B cell (primary cell): ENCODE data around the gene PPFIA1. TPM values are rescaled to one million over a fixed set of nuclear protein-coding genes. Genes with fewer than 3 reads are reported as not detected.

Experiments
- ATAC-seq: fragments of 200-7000 bp; cut with Tn5 transposase; one replicate; pipeline ENCODE4 v1.10.0; 2021; ENCODE audit warnings: low read depth, mild to moderate bottlenecking, moderate number of reproducible peaks, moderate library complexity
- CTCF ChIA-PET: fragments of 350-600 bp; sonication (Branson Sonifier 250); formaldehyde crosslinking; loops from one replicate; lab custom pipeline; 2021; ENCODE audit warnings: antibody characterized with exemption, inconsistent platforms; lab: Charles Lee
- POLR2A ChIA-PET: fragments of 350-600 bp; sonication (Branson Sonifier 250); formaldehyde crosslinking; loops from one replicate; lab custom pipeline; 2021; ENCODE audit warnings: antibody characterized with exemption; lab: Charles Lee
- DNase-seq: peaks from one replicate; pipeline ENCODE4 v3.0.0; 2013
- H2AFZ ChIP-seq: 2 replicates; pipeline ENCODE4 v1.6.1; 2012; ENCODE audit warnings: mild to moderate bottlenecking, low read depth, low read length; ENCODE audit not compliant: insufficient read depth, poor library complexity, severe bottlenecking
- H3K27ac ChIP-seq, 2 donors: 1 replicate in 1 of 2; 2 replicates in 1 of 2; pipeline ENCODE4 v1.5.1; 2012 to 2013; ENCODE audit warnings: low read length in 2 of 2, mild to moderate bottlenecking in 2 of 2, moderate library complexity in 1 of 2
- H3K27me3 ChIP-seq, 4 experiments: fragments of 200-600 bp in 1 of 4; sonication (generic) in 1 of 4; replicated peaks in 1 of 4; 1 replicate in 2 of 4; 2 replicates in 2 of 4; pipeline versions ENCODE4 v1.6.1 to v1.7.0; 2013 to 2016; ENCODE audit warnings: low read length in 3 of 4, mild to moderate bottlenecking in 2 of 4, mixed read lengths in 1 of 4, moderate library complexity in 1 of 4; ENCODE audit not compliant: insufficient read depth in 4 of 4, control insufficient read depth in 3 of 4; ENCODE audit errors: control extremely low read depth in 1 of 4
- H3K36me3 ChIP-seq, 2 experiments: replicated peaks in 1 of 2; 1 replicate in 1 of 2; 2 replicates in 1 of 2; pipeline versions ENCODE4 v1.6.1 to v1.7.1; 2013; ENCODE audit warnings: low read length in 1 of 2; ENCODE audit not compliant: insufficient read depth in 2 of 2, control insufficient read depth in 1 of 2; ENCODE audit errors: control extremely low read depth in 1 of 2, extremely low read depth in 1 of 2
- H3K4me1 ChIP-seq, 2 donors: fragments of 200-600 bp in 1 of 2; sonication (generic) in 1 of 2; 1 replicate in 1 of 2; 2 replicates in 1 of 2; pipeline versions ENCODE4 v1.5.1 to v1.6.1; 2013 to 2017; ENCODE audit warnings: low read length in 2 of 2; ENCODE audit not compliant: control insufficient read depth in 2 of 2, insufficient read depth in 2 of 2
- H3K4me2 ChIP-seq: replicated peaks from 2 replicates; pipeline ENCODE3; 2012; ENCODE audit warnings: mild to moderate bottlenecking, low read depth, low read length; ENCODE audit not compliant: poor library complexity, severe bottlenecking
- H3K4me3 ChIP-seq, 5 experiments: fragments of 200-600 bp in 1 of 5; sonication (generic) in 1 of 5; 1 replicate in 3 of 5; 2 replicates in 2 of 5; pipeline versions ENCODE4 v1.5.1 to v1.7.0; 2011 to 2016; ENCODE audit warnings: low read length in 4 of 5, mild to moderate bottlenecking in 4 of 5, low read depth in 2 of 5, control low read depth in 1 of 5, moderate library complexity in 1 of 5; ENCODE audit not compliant: insufficient read depth in 1 of 5; ENCODE audit errors: control extremely low read depth in 1 of 5, extremely low read depth in 1 of 5
- H3K79me2 ChIP-seq: fragments of 200-600 bp; sonication (generic); one replicate; pipeline ENCODE4 v1.6.0; 2016; ENCODE audit warnings: low read length; ENCODE audit not compliant: control insufficient read depth, insufficient read depth
- H3K9ac ChIP-seq: fragments of 200-600 bp; sonication (generic); 2 replicates; pipeline ENCODE4 v1.6.1; 2017; ENCODE audit warnings: mild to moderate bottlenecking, low read length, moderate library complexity
- H3K9me3 ChIP-seq, 3 donors: one replicate each; pipeline versions ENCODE4 v1.6.1 to v1.7.1; 2013; ENCODE audit warnings: low read length in 2 of 3; ENCODE audit not compliant: control insufficient read depth in 2 of 3, insufficient read depth in 1 of 3; ENCODE audit errors: control extremely low read depth in 1 of 3
- H4K20me1 ChIP-seq: 2 replicates; pipeline ENCODE4 v1.6.0; 2012; ENCODE audit warnings: mild to moderate bottlenecking, low read length; ENCODE audit not compliant: insufficient read depth, control insufficient read depth, poor library complexity, severe bottlenecking
- H3K27ac Mint-ChIP-seq: one replicate; pipeline ENCODE4 v1.8.0; 2021; ENCODE audit warnings: mixed read lengths
- H3K27me3 Mint-ChIP-seq: one replicate; pipeline ENCODE4 v1.8.0; 2021; ENCODE audit warnings: mixed read lengths
- H3K4me1 Mint-ChIP-seq: one replicate; pipeline ENCODE4 v1.8.0; 2021; ENCODE audit warnings: mixed read lengths
- H3K4me3 Mint-ChIP-seq: one replicate; pipeline ENCODE4 v1.8.0; 2021; ENCODE audit warnings: mixed read lengths
- H3K9me3 Mint-ChIP-seq: one replicate; pipeline ENCODE4 v1.8.0; 2022; ENCODE audit warnings: mixed read lengths; ENCODE audit not compliant: insufficient read depth
- CTCF ChIP-seq: fragments of 200-600 bp; IDR thresholded peaks from one replicate; pipeline ENCODE4 v1.8.0; 2022; ENCODE audit warnings: antibody characterized with exemption, mild to moderate bottlenecking
- EZH2 ChIP-seq: IDR thresholded peaks from 2 replicates; pipeline ENCODE4 v1.6.1; 2012; ENCODE audit warnings: borderline replicate concordance, low read depth, mild to moderate bottlenecking, moderate library complexity, low read length; ENCODE audit not compliant: insufficient read depth, poor library complexity, severe bottlenecking
- WGBS: methylation state at CpG from one replicate; pipeline ENCODE4 v1.1.5; 2013; ENCODE audit warnings: missing lambda C conversion rate; ENCODE audit not compliant: insufficient coverage; 5-methylcytosine and 5-hydroxymethylcytosine counted together
- intact Hi-C: fragments of 100-400 bp; cut with micrococcal nuclease; formaldehyde crosslinking; loops from one replicate; pipeline ENCODE4 v1.10.0; 2022
- polyA plus RNA-seq: library from polyadenylated mRNA; depleted of rRNA; stranded (reverse); fragments of >200 nt; gene quantifications from 2 replicates; pipeline ENCODE4 v1.2.3, GENCODE V29; 2012
- total RNA-seq, 2 donors: library from RNA; stranded (reverse); fragments of 120-200 nt in 1 of 2; gene quantifications; 1 replicate in 1 of 2; 2 replicates in 1 of 2; pipeline versions ENCODE4 v1.2.3 to v1.2.4, GENCODE V29; 2013 to 2022

The PPFIA1 gene
- total and polyA plus RNA-seq, 2 donors (not counting 1 experiment from before 2014, with no cell fraction given), result 21.8 to 70.4 TPM

DNA sequence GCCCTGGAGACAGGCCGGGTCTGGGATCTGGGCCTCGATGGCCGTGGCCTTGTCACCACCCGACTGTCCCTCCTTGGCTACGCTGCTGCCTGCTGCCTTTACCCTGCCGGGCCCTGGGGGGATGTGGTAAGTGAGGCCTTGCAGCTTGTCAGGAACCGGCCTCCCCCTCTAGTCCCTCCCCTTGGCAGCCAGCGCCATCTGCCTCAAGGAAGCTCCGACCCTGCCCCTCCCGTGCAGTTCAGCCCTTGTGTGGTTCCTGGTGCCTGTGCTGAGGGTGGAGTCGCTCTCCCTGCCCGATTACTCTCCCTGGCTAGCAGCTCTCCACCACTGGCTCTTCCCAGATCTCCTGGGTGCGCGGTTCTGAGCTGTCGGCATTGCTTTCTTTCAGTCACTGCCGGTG, 161.6 kb downstream of the PPFIA1 start:
- intact Hi-C loops, result no loop called here
- no peak overlapping the region for H3K4me3 ChIP-seq
- Mint-ChIP-seq H3K27ac (no peak overlapping the region), H3K4me3 (no peak overlapping the region), H3K9me3 (no peaks in the 10 kb centered on the region), H3K4me1 (peaks cover 17% of the 10 kb centered on the region), H3K27me3 (peaks cover 38% of the 10 kb centered on the region)
- H3K79me2 ChIP-seq, result no peaks in the 10 kb centered on the region
- H3K36me3 ChIP-seq, result no peaks in the 10 kb centered on the region
- no peaks in the 10 kb centered on the region for H4K20me1 ChIP-seq
- CTCF ChIA-PET, result no interaction called here
- ATAC-seq (no peak), DNase-seq (no peak)
- H3K4me1 ChIP-seq, result peaks cover 7 to 9% of the 10 kb centered on the region in 2 donors
- H3K9me3 ChIP-seq, result peaks cover 0 to 3% (median 0%) of the 10 kb centered on the region in 3 donors
- TF ChIP-seq CTCF (no peak), EZH2 (no peak)
- no peak overlapping the region for H3K9ac ChIP-seq
- H3K27ac ChIP-seq, result no peak overlapping the region
- 41% methylated on average over 14 of the region's 16 CpGs for WGBS
- H2AFZ ChIP-seq, result no peak overlapping the region
- POLR2A ChIA-PET, result no interaction called here
- H3K27me3 ChIP-seq, result peaks cover 0 to 26% (median 0%) of the 10 kb centered on the region in 4 experiments
- no peak overlapping the region for H3K4me2 ChIP-seq

DNA sequence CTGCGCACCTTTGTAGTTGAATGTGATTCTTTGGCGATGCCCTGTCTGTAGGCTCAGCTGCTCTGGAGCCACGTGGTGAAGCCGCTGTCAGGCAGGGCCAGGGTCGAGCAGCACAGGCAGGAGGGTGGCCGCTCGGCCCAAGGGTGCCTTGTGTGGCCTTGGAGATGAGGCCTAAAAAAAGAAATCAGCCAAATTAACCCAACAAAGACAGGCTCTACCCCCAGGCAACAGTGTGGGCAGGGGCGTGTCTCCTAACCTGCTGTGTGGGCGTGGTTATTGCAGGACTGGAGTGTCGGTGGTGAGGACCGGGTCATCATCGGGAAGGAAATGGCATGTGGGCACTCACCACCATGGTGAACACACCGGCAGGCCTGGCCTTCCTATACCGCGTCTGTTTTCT, 162.1 kb downstream of the PPFIA1 start:
- H4K20me1 ChIP-seq, result no peaks in the 10 kb centered on the region
- no peaks in the 10 kb centered on the region for H3K36me3 ChIP-seq
- peaks cover 0 to 9% (median 0%) of the 10 kb centered on the region in 3 donors for H3K9me3 ChIP-seq
- H3K27ac ChIP-seq, result no peak overlapping the region
- no peak for TF ChIP-seq EZH2
- TF ChIP-seq CTCF, result no peak
- DNase-seq (no peak), ATAC-seq (no peak)
- intact Hi-C loops, result no loop called here
- WGBS, result 88% methylated on average over 13 of the region's 15 CpGs
- H3K9me3 Mint-ChIP-seq, result no peaks in the 10 kb centered on the region
- H3K9ac ChIP-seq, result no peak overlapping the region
- no peak overlapping the region for H2AFZ ChIP-seq
- CTCF ChIA-PET, result interaction anchor here (0.6 kb wide), 1 partner anchor 19 kb away, joined by 3 read pairs; no protein-coding TSS in a partner anchor
- peaks cover 36% of the 10 kb centered on the region for H3K27me3 Mint-ChIP-seq
- no peak overlapping the region for H3K4me2 ChIP-seq
- peaks cover 0 to 26% (median 0%) of the 10 kb centered on the region in 4 experiments for H3K27me3 ChIP-seq
- H3K27ac Mint-ChIP-seq, result no peak overlapping the region
- peaks cover 23% of the 10 kb centered on the region for H3K4me1 Mint-ChIP-seq
- no peaks in the 10 kb centered on the region for H3K79me2 ChIP-seq
- peaks cover 12 to 14% of the 10 kb centered on the region in 2 donors for H3K4me1 ChIP-seq
- POLR2A ChIA-PET, result no interaction called here
- no peak overlapping the region for H3K4me3 Mint-ChIP-seq
- H3K4me3 ChIP-seq, result no peak overlapping the region
